GM18909 (cell line): ENCODE results near the gene MGAM2.

Source experiments
- ATAC-seq: cut with Tn5 transposase; IDR thresholded peaks from one replicate; pipeline ENCODE4 v1.9.1; 2021; ENCODE audit warnings: mild to moderate bottlenecking; ENCODE audit not compliant: unreplicated experiment, poor library complexity

The MGAM2 gene

GRCh38 chr7:142114207-142114606 lies 2.7 kb downstream of the MGAM2 start:
- no peak for ATAC-seq

GRCh38 chr7:142120524-142120923 lies 9.0 kb downstream of the MGAM2 start:
- no peak for ATAC-seq

DNA sequence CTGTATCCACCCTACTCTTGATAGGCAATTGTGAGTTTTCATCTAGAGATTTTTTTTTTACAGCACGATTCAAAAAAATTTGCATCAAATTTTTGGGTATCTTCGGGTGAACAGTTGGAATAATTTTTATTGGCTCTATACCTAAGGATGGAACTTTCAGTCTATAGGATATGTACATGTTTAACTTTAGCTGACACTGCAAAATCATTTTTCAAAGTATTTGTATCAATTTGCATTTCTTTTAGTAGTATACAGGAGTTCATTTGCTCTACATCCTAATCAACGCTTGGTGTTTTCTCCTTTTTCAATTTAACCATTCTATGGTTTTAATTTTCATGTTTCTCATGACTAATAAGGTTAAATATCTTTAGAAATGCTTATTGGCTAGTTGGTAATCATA lies 11.7 kb downstream of the MGAM2 start:
- ATAC-seq = no peak

- no peak for ATAC-seq
Observed at GRCh38 chr7:142125256-142125955, 13.9 kb downstream of the MGAM2 start.

DNA sequence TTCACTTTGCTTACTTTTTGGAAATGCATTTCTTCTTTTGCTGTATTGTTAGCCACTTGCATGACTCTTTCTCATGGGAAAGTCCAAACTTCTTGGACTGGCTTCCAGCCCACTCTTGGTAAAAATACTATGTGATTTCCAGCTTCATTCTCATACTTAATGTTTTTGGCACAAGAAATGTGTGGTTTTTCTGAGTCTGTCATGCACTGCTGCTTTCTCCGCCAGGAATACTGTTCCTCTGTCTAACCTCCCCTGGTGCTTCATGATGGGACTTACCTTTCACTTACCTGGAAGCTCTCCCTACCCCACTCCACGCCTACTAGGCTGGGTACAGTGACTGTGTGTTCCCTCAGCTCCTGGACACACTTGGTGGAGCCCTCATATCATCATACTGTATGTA lies 18.7 kb downstream of the MGAM2 start:
- ATAC-seq = no peak

DNA sequence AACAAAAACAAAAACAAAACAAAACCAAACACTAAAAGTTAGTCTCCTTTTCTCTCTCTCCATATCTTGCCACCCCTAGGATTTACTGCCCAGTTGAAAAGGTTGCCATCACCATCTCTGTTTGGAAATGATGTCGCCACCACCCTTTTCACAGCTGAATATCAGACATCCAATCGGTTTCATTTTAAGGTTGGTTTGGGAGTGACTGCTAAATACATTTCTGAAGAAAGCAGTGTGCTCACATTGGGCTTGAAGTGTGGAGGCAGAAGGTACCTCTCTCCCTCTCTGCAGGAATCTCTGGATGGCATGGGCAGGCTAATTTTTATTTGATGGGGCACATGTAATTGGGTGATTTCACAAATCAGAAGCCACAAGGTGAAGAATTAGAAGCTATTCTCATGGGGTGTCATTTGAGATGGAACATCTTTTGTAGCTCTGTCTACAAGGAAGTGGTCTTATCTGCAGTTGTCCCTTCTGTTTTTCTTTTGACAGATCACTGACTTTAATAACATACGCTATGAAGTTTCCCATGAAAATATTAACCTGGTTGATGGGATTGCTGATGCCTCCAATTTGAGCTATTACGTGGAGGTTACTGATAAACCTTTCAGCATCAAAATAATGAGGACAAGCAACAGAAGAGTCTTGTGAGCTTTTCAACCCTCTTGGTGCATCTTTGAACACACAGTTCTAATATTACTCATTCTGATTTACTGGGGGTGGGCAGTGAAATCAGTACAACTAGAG lies 20.1 kb downstream of the MGAM2 start:
- ATAC-seq = no peak

GRCh38 chr7:142133731-142134148 lies 22.2 kb downstream of the MGAM2 start:
- no peak for ATAC-seq

- ATAC-seq = no peak
Observed at GRCh38 chr7:142134909-142135308, 23.4 kb downstream of the MGAM2 start.

DNA sequence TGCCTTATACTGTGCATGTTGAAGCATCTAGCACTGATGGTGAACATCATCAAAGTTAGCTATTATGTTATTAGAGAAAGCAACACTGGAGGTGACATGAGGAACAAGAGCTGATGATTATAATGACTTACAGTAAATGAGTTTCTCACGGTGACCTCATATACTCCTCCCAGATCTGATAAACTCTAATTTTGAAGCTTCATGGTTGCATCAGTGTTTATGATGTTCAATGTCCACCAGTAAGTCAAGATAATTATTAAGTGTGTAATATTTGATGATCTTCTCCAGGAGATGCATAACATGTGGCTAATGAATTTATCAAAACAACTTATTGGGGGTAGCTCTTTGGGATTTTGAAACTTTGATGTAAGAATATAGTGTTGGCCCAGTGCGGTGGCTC lies 27.5 kb downstream of the MGAM2 start:
- ATAC-seq = no peak

- ATAC-seq = no peak
Observed at GRCh38 chr7:142139597-142140400, 28.3 kb downstream of the MGAM2 start.

GRCh38 chr7:142140401-142140959 lies 29.0 kb downstream of the MGAM2 start:
- ATAC-seq = no peak

- ATAC-seq = no peak
Observed at GRCh38 chr7:142142702-142143101, 31.2 kb downstream of the MGAM2 start.

DNA sequence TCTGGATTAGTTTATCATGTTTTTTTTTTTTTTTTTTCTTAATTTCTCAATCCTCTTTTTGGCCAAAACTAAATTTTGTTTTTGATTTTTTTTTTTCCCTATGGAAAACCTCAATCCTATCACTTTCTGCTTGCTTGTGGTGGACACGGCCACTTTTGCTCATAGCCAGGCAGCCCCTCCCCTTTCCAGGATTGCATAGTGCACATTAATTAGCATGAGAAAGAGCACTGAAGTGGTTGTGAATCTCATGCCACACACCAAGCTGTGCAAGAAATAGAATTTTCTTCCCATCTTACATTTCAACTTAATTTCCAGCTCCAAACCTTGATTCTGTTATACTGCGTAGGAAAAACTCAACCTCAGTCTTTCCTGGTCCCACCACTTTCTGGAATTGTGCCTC lies 34.6 kb downstream of the MGAM2 start:
- ATAC-seq = no peak

GRCh38 chr7:142150356-142150755 lies 38.8 kb downstream of the MGAM2 start:
- no peak for ATAC-seq

- ATAC-seq = no peak
Observed at GRCh38 chr7:142150869-142151268, 39.4 kb downstream of the MGAM2 start.

DNA sequence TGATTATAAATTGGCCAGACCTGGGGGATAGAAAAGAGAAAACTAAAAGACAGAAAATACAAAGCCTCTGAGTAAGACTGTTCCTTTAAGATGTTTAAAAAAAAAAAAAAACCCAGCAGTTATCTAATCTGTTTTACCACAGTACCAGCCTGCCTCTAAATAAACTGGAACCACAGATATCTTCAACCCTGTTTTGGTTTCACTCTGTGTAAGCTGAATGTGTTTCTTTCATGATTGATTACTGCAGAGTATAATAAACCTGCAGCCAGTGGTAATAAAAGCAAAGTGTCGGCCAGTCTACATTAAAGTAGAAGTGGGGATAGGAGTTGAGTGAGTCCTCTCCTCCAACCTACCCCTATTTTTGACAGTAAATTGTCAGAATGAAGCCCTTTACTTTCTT lies 40.6 kb downstream of the MGAM2 start:
- peak; percentile 69 for ATAC-seq

DNA sequence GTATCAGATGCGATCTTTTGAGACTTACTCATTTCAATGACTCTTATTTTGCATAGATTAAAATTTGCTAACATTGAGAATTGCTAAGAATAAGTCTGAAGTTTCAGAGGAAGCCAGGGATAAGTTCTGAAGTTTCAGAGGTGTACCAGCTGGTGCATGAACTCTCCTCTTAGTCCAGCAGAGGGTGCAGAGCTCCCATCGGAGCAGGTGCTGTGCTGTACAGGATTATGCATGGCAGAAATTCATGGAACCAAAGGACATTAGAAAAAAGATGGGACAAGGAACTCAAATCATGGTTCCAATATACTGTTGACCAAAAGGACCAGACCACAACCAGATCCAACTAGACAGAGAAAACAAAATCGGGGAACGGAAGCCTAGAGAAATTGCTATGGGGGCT lies 41.9 kb downstream of the MGAM2 start:
- no peak for ATAC-seq

GRCh38 chr7:142158736-142159496 lies 47.4 kb downstream of the MGAM2 start:
- ATAC-seq = no peak

DNA sequence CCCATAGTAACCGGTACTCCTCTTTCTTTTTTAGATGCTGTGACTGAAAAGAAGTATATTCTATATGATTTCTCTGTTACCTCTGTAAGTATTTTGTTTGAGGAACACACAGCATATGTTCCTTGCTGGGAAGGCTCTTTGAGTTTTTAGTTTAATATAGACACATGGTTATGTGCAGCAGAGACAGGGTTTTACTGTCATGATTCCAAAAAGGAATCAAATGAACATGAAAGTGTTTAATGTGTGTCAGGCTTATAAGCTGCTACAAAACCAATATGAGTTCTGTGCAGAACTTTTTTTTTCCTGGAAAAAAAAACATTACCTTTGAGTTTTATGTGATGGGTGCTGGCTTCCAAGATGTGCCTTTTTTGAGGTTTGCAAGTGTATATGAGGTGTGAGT lies 50.4 kb downstream of the MGAM2 start:
- no peak for ATAC-seq

DNA sequence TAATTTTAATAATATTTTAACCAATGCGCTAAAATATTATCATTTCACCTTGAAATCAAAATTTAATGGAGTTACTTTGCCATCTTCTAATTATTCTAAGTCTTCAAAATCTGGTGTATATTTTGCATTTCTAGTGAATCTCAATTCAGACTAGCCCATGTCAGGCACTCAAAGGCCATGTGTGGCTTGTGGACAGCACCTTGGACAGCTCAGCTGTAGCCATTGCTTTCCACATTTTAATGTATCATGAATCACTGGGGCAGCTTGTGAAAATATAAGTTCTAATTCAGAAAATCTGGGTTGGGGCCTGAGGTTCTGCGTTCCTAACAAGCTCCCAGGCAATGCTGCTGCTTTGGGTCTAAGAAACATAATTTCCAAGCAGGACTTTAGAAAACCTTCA lies 57.2 kb downstream of the MGAM2 start:
- ATAC-seq = no peak
